Sigmoid colon (tissue), 7 donors: ENCODE measurements around the gene CCNYL1. TPM values are rescaled to one million over a fixed set of nuclear protein-coding genes. Genes with fewer than 3 reads are reported as not detected.

Experiments
- DNase-seq: peaks from one replicate; pipeline ENCODE4 v3.0.0-alpha.2; 2019
- H3K27ac ChIP-seq, 4 donors: fragments of 200-600 bp; sonication (generic); one replicate each; pipeline ENCODE4 v1.5.1; 2016 to 2019; ENCODE audit warnings: mild to moderate bottlenecking in 1 of 4
- H3K27me3 ChIP-seq, 3 donors: fragments of 200-600 bp; sonication (generic); one replicate each; pipeline ENCODE4 v1.5.1; 2019; ENCODE audit warnings: mild to moderate bottlenecking in 1 of 3
- H3K36me3 ChIP-seq, 4 donors: fragments of 200-600 bp; sonication (generic); one replicate each; pipeline ENCODE4 v1.5.1; 2016 to 2019
- H3K4me1 ChIP-seq, 4 donors: fragments of 200-600 bp; sonication (generic); one replicate each; pipeline ENCODE4 v1.5.1; 2017 to 2019
- H3K4me3 ChIP-seq, 4 donors: fragments of 200-600 bp; sonication (generic); one replicate each; pipeline ENCODE4 v1.5.1; 2017 to 2019; ENCODE audit warnings: mild to moderate bottlenecking in 2 of 4, moderate library complexity in 1 of 4
- H3K9me3 ChIP-seq, 4 donors: fragments of 200-600 bp in 3 of 4; sonication (generic) in 3 of 4; one replicate each; pipeline versions ENCODE4 v1.5.1 to v1.6.1; 2013 to 2019
- CTCF ChIP-seq, 4 experiments: fragments of 450-650 bp in 3 of 4; fragments of 200-600 bp in 1 of 4; IDR thresholded peaks; one replicate each; pipeline ENCODE4 v1.5.1; 2016 to 2019; ENCODE audit warnings: antibody characterized with exemption in 4 of 4, mild to moderate bottlenecking in 3 of 4, moderate library complexity in 2 of 4
- EP300 ChIP-seq, 4 donors: sonication (generic); formaldehyde crosslinking; IDR thresholded peaks; one replicate each; pipeline ENCODE4 v1.6.1; 2017; ENCODE audit warnings: antibody characterized with exemption in 4 of 4
- POLR2A ChIP-seq, 2 donors: fragments of 450-650 bp; IDR thresholded peaks; one replicate each; pipeline ENCODE4 v1.6.1; 2016; ENCODE audit warnings: antibody characterized with exemption in 2 of 2, mild to moderate bottlenecking in 2 of 2, moderate library complexity in 2 of 2
- POLR2AphosphoS5 ChIP-seq, 4 donors: sonication (generic); formaldehyde crosslinking; IDR thresholded peaks; one replicate each; pipeline ENCODE4 v1.6.1; 2017; ENCODE audit warnings: antibody characterized with exemption in 4 of 4
- WGBS, 2 donors: extraction: QIAGEN DNeasy Blood & Tissue Kit; methylation state at CpG; one replicate each; pipeline ENCODE4 v1.1.7; 2013; 5-methylcytosine and 5-hydroxymethylcytosine counted together
- intact Hi-C: fragments of 100-400 bp; cut with DNase I; formaldehyde crosslinking; loops from one replicate; pipeline ENCODE4 v1.15.1; 2023
- polyA plus RNA-seq, 3 donors: library from polyadenylated mRNA; stranded (reverse); fragments of 200-250 nt; gene quantifications; one replicate each; pipeline ENCODE4 v1.2.3, GENCODE V29; 2013
- total RNA-seq, 4 donors: library from RNA; depleted of rRNA; stranded (reverse); fragments of >200 nt; gene quantifications; one replicate each; pipeline ENCODE4 v1.1.0, GENCODE V29; 2016
- donor health status: healthy with polysubstance abuse.
- donor health status: Bipolar disorder and iron deficiency.
- donor health status: healthy.

Gene CCNYL1
- total and polyA plus RNA-seq, 7 donors = 9.2 to 49.5 (median 17.8) TPM

- 45 to 92% methylated on average over 2 of the region's 2 CpGs for WGBS, 2 donors
- intact Hi-C loops = no loop called here
- H3K4me3 ChIP-seq = no peak overlapping the region
Observed at GRCh38 chr2:207673431-207673830, 38.0 kb upstream of the CCNYL1 start.

GRCh38 chr2:207674266-207674774, 37.1 kb upstream of the CCNYL1 start:
- no peaks in the 10 kb centered on the region for H3K36me3 ChIP-seq
- H3K4me1 ChIP-seq = no peaks in the 10 kb centered on the region
- H3K4me3 ChIP-seq = no peak overlapping the region
- no peak overlapping the region for H3K27ac ChIP-seq
- H3K27me3 ChIP-seq = peaks cover 0 to 6% (median 0%) of the 10 kb centered on the region in 3 donors
- no peaks in the 10 kb centered on the region for H3K9me3 ChIP-seq
- intact Hi-C loops = no loop called here
- TF ChIP-seq CTCF (IDR thresholded peaks at IDR 0.05) = no peak
- no peak for TF ChIP-seq POLR2AphosphoS5 (IDR thresholded peaks at IDR 0.05)
- TF ChIP-seq POLR2A (IDR thresholded peaks at IDR 0.05) = no peak
- no peak for TF ChIP-seq EP300 (IDR thresholded peaks at IDR 0.05)
- DNase-seq = no peak

More at GRCh38 chr2:207673431-207673830, 38.0 kb upstream of the CCNYL1 start:
- H3K9me3 ChIP-seq = no peaks in the 10 kb centered on the region
- H3K27me3 ChIP-seq = peaks cover 0 to 3% (median 0%) of the 10 kb centered on the region in 3 donors
- H3K4me1 ChIP-seq = no peaks in the 10 kb centered on the region
- no peak for DNase-seq
- TF ChIP-seq EP300 (IDR thresholded peaks at IDR 0.05) (no peak), POLR2A (IDR thresholded peaks at IDR 0.05) (no peak), POLR2AphosphoS5 (IDR thresholded peaks at IDR 0.05) (no peak), CTCF (IDR thresholded peaks at IDR 0.05) (no peak)
- H3K27ac ChIP-seq = no peak overlapping the region
- H3K36me3 ChIP-seq = no peaks in the 10 kb centered on the region

GRCh38 chr2:207674826-207675225, 36.6 kb upstream of the CCNYL1 start:
- Histone ChIP-seq H3K4me1 (no peaks in the 10 kb centered on the region), H3K4me3 (no peak overlapping the region), H3K36me3 (no peaks in the 10 kb centered on the region), H3K27me3 (peaks cover 0 to 10% (median 0%) of the 10 kb centered on the region in 3 donors), H3K9me3 (no peaks in the 10 kb centered on the region), H3K27ac (no peak overlapping the region)
- TF ChIP-seq POLR2A (IDR thresholded peaks at IDR 0.05) = no peak
- TF ChIP-seq EP300 (IDR thresholded peaks at IDR 0.05) = no peak
- no peak for TF ChIP-seq POLR2AphosphoS5 (IDR thresholded peaks at IDR 0.05)
- TF ChIP-seq CTCF (IDR thresholded peaks at IDR 0.05) = no peak
- no peak for DNase-seq
- 66 to 69% methylated on average over 2 of the region's 2 CpGs for WGBS, 2 donors
- intact Hi-C loops = no loop called here

- intact Hi-C loops = no loop called here
- Histone ChIP-seq H3K4me3 (no peak overlapping the region), H3K9me3 (no peaks in the 10 kb centered on the region), H3K4me1 (no peaks in the 10 kb centered on the region), H3K27ac (peak overlapping the region in 1 of 4 donors; percentile 43), H3K36me3 (no peaks in the 10 kb centered on the region), H3K27me3 (peaks cover 2 to 29% (median 5%) of the 10 kb centered on the region in 3 donors)
- no peak for DNase-seq
- TF ChIP-seq POLR2AphosphoS5 (IDR thresholded peaks at IDR 0.05) (no peak), CTCF (IDR thresholded peaks at IDR 0.05) (no peak), EP300 (IDR thresholded peaks at IDR 0.05) (no peak), POLR2A (IDR thresholded peaks at IDR 0.05) (no peak)
- 44 to 58% methylated on average over 5 of the region's 5 CpGs for WGBS, 2 donors
Observed at GRCh38 chr2:207676827-207677354, 34.5 kb upstream of the CCNYL1 start.

GRCh38 chr2:207681431-207681830, 30.0 kb upstream of the CCNYL1 start:
- no peak for DNase-seq
- WGBS, 2 donors = 32 to 67% methylated on average over 52 of the region's 52 CpGs

More at GRCh38 chr2:207681431-207681830, 30.0 kb upstream of the CCNYL1 start:
- Histone ChIP-seq H3K9me3 (no peaks in the 10 kb centered on the region), H3K4me3 (peak overlapping the region in 2 of 4 donors; percentile 16 to 25), H3K27me3 (peaks cover 2 to 30% (median 5%) of the 10 kb centered on the region in 3 donors), H3K27ac (no peak overlapping the region), H3K4me1 (no peaks in the 10 kb centered on the region), H3K36me3 (no peaks in the 10 kb centered on the region)
- TF ChIP-seq POLR2AphosphoS5 (IDR thresholded peaks at IDR 0.05) = no peak
- TF ChIP-seq CTCF (IDR thresholded peaks at IDR 0.05) = no peak
- no peak for TF ChIP-seq POLR2A (IDR thresholded peaks at IDR 0.05)
- TF ChIP-seq EP300 (IDR thresholded peaks at IDR 0.05) = no peak
- intact Hi-C loops = no loop called here
